Liver (tissue), 9 donors: ENCODE measurements around the gene NRIP2. TPM values are rescaled to one million over a fixed set of nuclear protein-coding genes. Genes with fewer than 3 reads are reported as not detected.

Source experiments
- DNase-seq: peaks from one replicate; pipeline ENCODE4 v3.0.0-alpha.2; 2017; ENCODE audit warnings: low spot score
- H3K27ac ChIP-seq, 2 donors: one replicate each; pipeline ENCODE4 v1.7.0; 2013; ENCODE audit warnings: inconsistent platforms in 2 of 2, low read length in 2 of 2, control low read depth in 1 of 2, low read depth in 1 of 2, mild to moderate bottlenecking in 1 of 2
- H3K27me3 ChIP-seq, 4 donors: one replicate each; pipeline versions ENCODE4 v1.6.1 to v1.7.0; 2013; ENCODE audit warnings: low read length in 3 of 4, inconsistent platforms in 1 of 4, mild to moderate bottlenecking in 1 of 4, moderate library complexity in 1 of 4; ENCODE audit not compliant: control insufficient read depth in 4 of 4, insufficient read depth in 4 of 4
- H3K36me3 ChIP-seq, 4 donors: one replicate each; pipeline versions ENCODE4 v1.6.1 to v1.7.0; 2013; ENCODE audit warnings: low read length in 3 of 4, mild to moderate bottlenecking in 3 of 4, low read depth in 1 of 4, moderate library complexity in 1 of 4; ENCODE audit not compliant: control insufficient read depth in 4 of 4, insufficient read depth in 3 of 4
- H3K4me1 ChIP-seq, 4 donors: one replicate each; pipeline versions ENCODE4 v1.6.1 to v1.7.0; 2013; ENCODE audit warnings: low read length in 3 of 4, mild to moderate bottlenecking in 3 of 4, moderate library complexity in 1 of 4; ENCODE audit not compliant: control insufficient read depth in 4 of 4, insufficient read depth in 4 of 4
- H3K4me3 ChIP-seq, 3 donors: one replicate each; pipeline versions ENCODE4 v1.6.1 to v1.7.0; 2013; ENCODE audit warnings: low read length in 3 of 3, control low read depth in 1 of 3, low read depth in 1 of 3, mild to moderate bottlenecking in 1 of 3
- H3K9ac ChIP-seq, 2 donors: one replicate each; pipeline ENCODE4 v1.7.0; 2013; ENCODE audit warnings: low read length in 2 of 2, mild to moderate bottlenecking in 2 of 2, moderate library complexity in 2 of 2, control low read depth in 1 of 2, low read depth in 1 of 2
- H3K9me3 ChIP-seq, 4 donors: one replicate each; pipeline versions ENCODE4 v1.6.1 to v1.7.0; 2013; ENCODE audit warnings: low read length in 3 of 4; ENCODE audit not compliant: control insufficient read depth in 4 of 4
- EGR1 ChIP-seq, 2 donors: IDR thresholded peaks; 2 replicates each; pipeline ENCODE4 v1.6.1; 2016 to 2018; ENCODE audit warnings: antibody characterized with exemption in 2 of 2, low read depth in 2 of 2
- FOXA2 ChIP-seq: IDR thresholded peaks from 2 replicates; pipeline ENCODE4 v1.6.1; 2016; ENCODE audit warnings: antibody characterized with exemption
- GABPA ChIP-seq, 2 donors: IDR thresholded peaks in 1 of 2; conservative IDR thresholded peaks in 1 of 2; 2 replicates each; pipeline ENCODE4 v1.6.1; 2016; ENCODE audit warnings: antibody characterized with exemption in 2 of 2, mild to moderate bottlenecking in 1 of 2, moderate library complexity in 1 of 2
- HNF4A ChIP-seq, 2 donors: conservative IDR thresholded peaks; 2 replicates each; pipeline ENCODE4 v1.6.1; 2016; ENCODE audit warnings: antibody characterized with exemption in 2 of 2, mild to moderate bottlenecking in 2 of 2
- HNF4G ChIP-seq: IDR thresholded peaks from 2 replicates; pipeline ENCODE4 v1.6.1; 2016; ENCODE audit warnings: antibody characterized with exemption
- JUND ChIP-seq, 2 donors: IDR thresholded peaks; 2 replicates each; pipeline ENCODE4 v1.6.1; 2016; ENCODE audit warnings: antibody characterized with exemption in 2 of 2
- NR2F2 ChIP-seq: IDR thresholded peaks from 2 replicates; pipeline ENCODE4 v1.6.1; 2016; ENCODE audit warnings: antibody characterized with exemption
- RAD21 ChIP-seq, 2 donors: IDR thresholded peaks; 2 replicates each; pipeline ENCODE4 v1.6.1; 2016; ENCODE audit warnings: antibody characterized with exemption in 2 of 2, mild to moderate bottlenecking in 2 of 2
- RXRA ChIP-seq, 2 donors: IDR thresholded peaks; 2 replicates each; pipeline ENCODE4 v1.6.1; 2017 to 2018; ENCODE audit warnings: antibody characterized with exemption in 2 of 2, mild to moderate bottlenecking in 1 of 2
- SP1 ChIP-seq: IDR thresholded peaks from 2 replicates; pipeline ENCODE4 v1.6.1; 2018; ENCODE audit warnings: antibody characterized with exemption, mild to moderate bottlenecking
- TAF1 ChIP-seq: conservative IDR thresholded peaks from 2 replicates; pipeline ENCODE4 v1.6.1; 2016; ENCODE audit warnings: antibody characterized with exemption, mild to moderate bottlenecking
- YY1 ChIP-seq: IDR thresholded peaks from 2 replicates; pipeline ENCODE4 v1.6.1; 2016; ENCODE audit warnings: antibody characterized with exemption, mild to moderate bottlenecking
- WGBS: extraction: QIAGEN DNeasy Blood & Tissue Kit; methylation state at CpG from one replicate; pipeline ENCODE4 v1.1.7; 2013; 5-methylcytosine and 5-hydroxymethylcytosine counted together
- polyA plus RNA-seq, 2 donors: library from polyadenylated mRNA; stranded (reverse) in 1 of 2; unstranded in 1 of 2; fragments of 200-250 nt in 1 of 2; fragments of >200 nt in 1 of 2; fragmentation: Nextera tagmentation in 1 of 2; extraction: Ambion mirVana in 1 of 2; gene quantifications; one replicate each; pipeline versions ENCODE4 v1.2.1 to v1.2.3, GENCODE V29; 2013 to 2015
- total RNA-seq, 2 donors: library from RNA; depleted of rRNA; stranded (reverse); fragments of >200 nt; gene quantifications; one replicate each; pipeline ENCODE4 v1.2.3, GENCODE V29; 2014
- TF ChIP-seq, protein P1 (sequence below): IDR thresholded peaks from 2 replicates; pipeline ENCODE4 v1.6.1; 2016; ENCODE audit warnings: antibody characterized with exemption
- TF ChIP-seq, protein P2 (sequence below): IDR thresholded peaks from 2 replicates; pipeline ENCODE4 v1.6.1; 2016; ENCODE audit warnings: antibody characterized with exemption
- TF ChIP-seq, protein P3 (sequence below): fragments of 150-350 bp; IDR thresholded peaks from 2 replicates; pipeline ENCODE4 v1.5.1; 2017; ENCODE audit warnings: improper control_type of control experiment, low read depth, low read length; ENCODE audit not compliant: missing input control
- TF ChIP-seq, protein P4 (sequence below): IDR thresholded peaks from 2 replicates; pipeline ENCODE4 v1.6.1; 2016; ENCODE audit warnings: antibody characterized with exemption, mild to moderate bottlenecking
- donor health status: healthy.
- donor health status: healthy.
- donor health status: healthy.
- donor health status: healthy.
- donor health status: healthy.

Gene NRIP2
- total and polyA plus RNA-seq, 4 donors = 0.19 to 0.46 (median 0.23) TPM

DNA sequence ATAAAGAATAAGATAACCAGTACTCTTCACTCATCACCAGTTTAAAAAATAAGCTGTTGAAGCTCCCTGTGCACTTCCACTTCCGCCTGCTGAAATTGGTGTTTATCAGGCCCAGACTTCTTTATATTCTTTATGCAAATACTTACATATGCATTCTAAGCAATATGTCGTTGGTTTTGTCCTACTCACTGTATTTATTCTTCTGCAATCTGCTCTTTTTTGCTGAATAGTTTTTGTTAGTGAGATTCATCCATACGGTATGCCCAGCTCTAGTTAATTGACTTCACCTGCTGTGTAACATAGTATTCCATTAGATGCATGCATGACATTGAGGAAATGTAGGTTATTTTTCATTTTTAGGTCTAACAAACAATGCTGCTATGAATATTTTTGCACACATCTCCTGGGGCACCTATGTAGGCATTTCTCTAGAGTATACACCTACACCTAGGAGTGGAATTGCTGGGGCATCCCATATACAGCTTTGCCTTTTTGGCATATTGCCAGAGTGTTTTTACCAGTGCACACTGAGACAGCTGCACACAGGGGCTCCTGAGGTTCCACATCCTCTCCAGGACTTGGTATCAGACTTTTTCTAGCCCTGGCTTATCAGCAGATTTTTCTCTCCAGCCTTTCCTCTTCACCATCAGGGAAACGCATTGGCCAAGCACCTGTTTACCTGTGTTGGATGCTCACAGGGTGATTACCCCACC is 1.0 kb upstream of the NRIP2 start:
- no peak for DNase-seq
- Histone ChIP-seq H3K36me3 (peaks cover 0 to 11% (median 10%) of the 10 kb centered on the region in 4 donors), H3K27me3 (no peaks in the 10 kb centered on the region), H3K9ac (no peak overlapping the region), H3K27ac (no peak overlapping the region), H3K4me3 (no peak overlapping the region), H3K4me1 (no peaks in the 10 kb centered on the region), H3K9me3 (no peaks in the 10 kb centered on the region)
- TF ChIP-seq RXRA (IDR thresholded peaks at IDR 0.05) (no peak), TAF1 (no peak), YY1 (no peak), RAD21 (IDR thresholded peaks at IDR 0.05) (no peak), HNF4A (conservative IDR thresholded peaks at IDR 0.05) (no peak), FOXA2 (no peak), EGR1 (IDR thresholded peaks at IDR 0.05; ENCODE audit: low read depth in 2 of 2) (no peak), JUND (IDR thresholded peaks at IDR 0.05) (no peak), GABPA (IDR thresholded peaks at IDR 0.05 in 1 of 2, conservative IDR thresholded peaks at IDR 0.05 in 1 of 2) (no peak), NR2F2 (no peak), HNF4G (no peak)
- TF ChIP-seq, protein P1, sequence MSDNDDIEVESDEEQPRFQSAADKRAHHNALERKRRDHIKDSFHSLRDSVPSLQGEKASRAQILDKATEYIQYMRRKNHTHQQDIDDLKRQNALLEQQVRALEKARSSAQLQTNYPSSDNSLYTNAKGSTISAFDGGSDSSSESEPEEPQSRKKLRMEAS = no peak
- TF ChIP-seq, protein P2, sequence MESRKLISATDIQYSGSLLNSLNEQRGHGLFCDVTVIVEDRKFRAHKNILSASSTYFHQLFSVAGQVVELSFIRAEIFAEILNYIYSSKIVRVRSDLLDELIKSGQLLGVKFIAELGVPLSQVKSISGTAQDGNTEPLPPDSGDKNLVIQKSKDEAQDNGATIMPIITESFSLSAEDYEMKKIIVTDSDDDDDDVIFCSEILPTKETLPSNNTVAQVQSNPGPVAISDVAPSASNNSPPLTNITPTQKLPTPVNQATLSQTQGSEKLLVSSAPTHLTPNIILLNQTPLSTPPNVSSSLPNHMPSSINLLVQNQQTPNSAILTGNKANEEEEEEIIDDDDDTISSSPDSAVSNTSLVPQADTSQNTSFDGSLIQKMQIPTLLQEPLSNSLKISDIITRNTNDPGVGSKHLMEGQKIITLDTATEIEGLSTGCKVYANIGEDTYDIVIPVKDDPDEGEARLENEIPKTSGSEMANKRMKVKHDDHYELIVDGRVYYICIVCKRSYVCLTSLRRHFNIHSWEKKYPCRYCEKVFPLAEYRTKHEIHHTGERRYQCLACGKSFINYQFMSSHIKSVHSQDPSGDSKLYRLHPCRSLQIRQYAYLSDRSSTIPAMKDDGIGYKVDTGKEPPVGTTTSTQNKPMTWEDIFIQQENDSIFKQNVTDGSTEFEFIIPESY = no peak
- TF ChIP-seq, protein P3, sequence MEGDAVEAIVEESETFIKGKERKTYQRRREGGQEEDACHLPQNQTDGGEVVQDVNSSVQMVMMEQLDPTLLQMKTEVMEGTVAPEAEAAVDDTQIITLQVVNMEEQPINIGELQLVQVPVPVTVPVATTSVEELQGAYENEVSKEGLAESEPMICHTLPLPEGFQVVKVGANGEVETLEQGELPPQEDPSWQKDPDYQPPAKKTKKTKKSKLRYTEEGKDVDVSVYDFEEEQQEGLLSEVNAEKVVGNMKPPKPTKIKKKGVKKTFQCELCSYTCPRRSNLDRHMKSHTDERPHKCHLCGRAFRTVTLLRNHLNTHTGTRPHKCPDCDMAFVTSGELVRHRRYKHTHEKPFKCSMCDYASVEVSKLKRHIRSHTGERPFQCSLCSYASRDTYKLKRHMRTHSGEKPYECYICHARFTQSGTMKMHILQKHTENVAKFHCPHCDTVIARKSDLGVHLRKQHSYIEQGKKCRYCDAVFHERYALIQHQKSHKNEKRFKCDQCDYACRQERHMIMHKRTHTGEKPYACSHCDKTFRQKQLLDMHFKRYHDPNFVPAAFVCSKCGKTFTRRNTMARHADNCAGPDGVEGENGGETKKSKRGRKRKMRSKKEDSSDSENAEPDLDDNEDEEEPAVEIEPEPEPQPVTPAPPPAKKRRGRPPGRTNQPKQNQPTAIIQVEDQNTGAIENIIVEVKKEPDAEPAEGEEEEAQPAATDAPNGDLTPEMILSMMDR = no peak
- TF ChIP-seq, protein P4, sequence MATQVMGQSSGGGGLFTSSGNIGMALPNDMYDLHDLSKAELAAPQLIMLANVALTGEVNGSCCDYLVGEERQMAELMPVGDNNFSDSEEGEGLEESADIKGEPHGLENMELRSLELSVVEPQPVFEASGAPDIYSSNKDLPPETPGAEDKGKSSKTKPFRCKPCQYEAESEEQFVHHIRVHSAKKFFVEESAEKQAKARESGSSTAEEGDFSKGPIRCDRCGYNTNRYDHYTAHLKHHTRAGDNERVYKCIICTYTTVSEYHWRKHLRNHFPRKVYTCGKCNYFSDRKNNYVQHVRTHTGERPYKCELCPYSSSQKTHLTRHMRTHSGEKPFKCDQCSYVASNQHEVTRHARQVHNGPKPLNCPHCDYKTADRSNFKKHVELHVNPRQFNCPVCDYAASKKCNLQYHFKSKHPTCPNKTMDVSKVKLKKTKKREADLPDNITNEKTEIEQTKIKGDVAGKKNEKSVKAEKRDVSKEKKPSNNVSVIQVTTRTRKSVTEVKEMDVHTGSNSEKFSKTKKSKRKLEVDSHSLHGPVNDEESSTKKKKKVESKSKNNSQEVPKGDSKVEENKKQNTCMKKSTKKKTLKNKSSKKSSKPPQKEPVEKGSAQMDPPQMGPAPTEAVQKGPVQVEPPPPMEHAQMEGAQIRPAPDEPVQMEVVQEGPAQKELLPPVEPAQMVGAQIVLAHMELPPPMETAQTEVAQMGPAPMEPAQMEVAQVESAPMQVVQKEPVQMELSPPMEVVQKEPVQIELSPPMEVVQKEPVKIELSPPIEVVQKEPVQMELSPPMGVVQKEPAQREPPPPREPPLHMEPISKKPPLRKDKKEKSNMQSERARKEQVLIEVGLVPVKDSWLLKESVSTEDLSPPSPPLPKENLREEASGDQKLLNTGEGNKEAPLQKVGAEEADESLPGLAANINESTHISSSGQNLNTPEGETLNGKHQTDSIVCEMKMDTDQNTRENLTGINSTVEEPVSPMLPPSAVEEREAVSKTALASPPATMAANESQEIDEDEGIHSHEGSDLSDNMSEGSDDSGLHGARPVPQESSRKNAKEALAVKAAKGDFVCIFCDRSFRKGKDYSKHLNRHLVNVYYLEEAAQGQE = no peak
- 80% methylated on average over 4 of the region's 4 CpGs for whole genome bisulfite sequencing

DNA sequence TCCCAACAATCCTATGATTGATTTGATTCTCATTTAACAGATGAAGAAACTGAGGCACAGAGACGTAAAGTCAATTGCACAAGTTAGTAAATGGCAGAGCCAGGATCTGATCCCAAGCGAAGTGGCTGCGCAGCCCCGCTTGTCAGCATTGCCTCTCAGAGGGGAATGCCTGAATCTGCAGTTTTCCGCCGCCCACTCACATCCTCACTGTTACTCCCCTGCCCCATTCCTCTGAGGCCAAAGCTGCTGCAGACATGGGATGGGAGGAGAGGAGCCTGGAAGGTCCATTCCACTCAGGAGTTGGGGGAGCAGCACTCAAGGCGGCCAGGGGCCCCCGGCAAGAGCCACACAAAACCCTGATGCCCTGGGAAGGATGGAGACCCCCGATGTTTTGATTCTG is 1.0 kb downstream of the NRIP2 start:
- Histone ChIP-seq H3K9me3 (no peaks in the 10 kb centered on the region), H3K4me3 (no peak overlapping the region), H3K27ac (no peak overlapping the region), H3K9ac (no peak overlapping the region), H3K4me1 (no peaks in the 10 kb centered on the region), H3K27me3 (no peaks in the 10 kb centered on the region), H3K36me3 (peaks cover 0 to 17% (median 12%) of the 10 kb centered on the region in 4 donors)
- DNase-seq = no peak
- 88% methylated on average over 9 of the region's 9 CpGs for WGBS
- TF ChIP-seq, protein P1 = no peak
- no peak for TF ChIP-seq YY1
- TF ChIP-seq, protein P3 = no peak
- no peak for TF ChIP-seq RXRA (IDR thresholded peaks at IDR 0.05)
- TF ChIP-seq, protein P4 = no peak
- TF ChIP-seq JUND (IDR thresholded peaks at IDR 0.05) = no peak
- TF ChIP-seq HNF4G = no peak
- TF ChIP-seq NR2F2 = no peak
- TF ChIP-seq SP1 = no peak
- TF ChIP-seq RAD21 (IDR thresholded peaks at IDR 0.05) = no peak
- TF ChIP-seq EGR1 (IDR thresholded peaks at IDR 0.05; ENCODE audit: low read depth in 2 of 2) = no peak
- no peak for TF ChIP-seq HNF4A (conservative IDR thresholded peaks at IDR 0.05)
